Sciatic nerve (tissue), 2 donors: ENCODE measurements around the gene RNASEH1. TPM values are rescaled to one million over a fixed set of nuclear protein-coding genes. Genes with fewer than 3 reads are reported as not detected.
"Not testable (repeated sequence)": the region's sequence is repeated elsewhere in the genome, so short reads cannot be mapped to it uniquely, and the experiment has no call there.

Experiments used
- ATAC-seq: fragments of 200-7000 bp; cut with Tn5 transposase; one replicate; pipeline ENCODE4 v1.9.1; 2020; ENCODE audit warnings: mild to moderate bottlenecking, moderate library complexity
- DNase-seq: peaks from one replicate; pipeline ENCODE4 v3.0.0-alpha.2; 2020; ENCODE audit warnings: low spot score
- intact Hi-C: fragments of 100-400 bp; cut with DNase I; formaldehyde crosslinking; loops from one replicate; pipeline ENCODE4 v1.14.2; 2022
- total RNA-seq: library from RNA; stranded (reverse); fragmentation: NEBNext Ultra II Directional; extraction: Animal tissue kit (Norgen Biotek cat#: 25700); gene quantifications from one replicate; pipeline ENCODE4 v1.2.1, GENCODE V29; 2021
- donor health status: DM: no; HTN: no; CAD: no.
- donor health status: DM: no; HTN: no; CAD: no.

RNASEH1 gene
- total RNA-seq, 1 donor from 2014 or later, result 19.0 TPM

GRCh38 chr2:3498783-3499394 is 59.2 kb downstream of the RNASEH1 start:
- no peak for ATAC-seq
- DNase-seq, result peak; percentile 15
- intact Hi-C loops, result no loop called here

GRCh38 chr2:3496708-3497080 is 61.4 kb downstream of the RNASEH1 start:
- ATAC-seq, intact Hi-C loops: not testable (repeated sequence)
- DNase-seq, result peak; percentile 26

Other genes starting within 250 kb of the RNASEH1 start
- 14.7 TPM for gene EIPR1, start 180.5 kb downstream of the RNASEH1 start, total RNA-seq
- 139 TPM for gene TRAPPC12, start 178.6 kb downstream of the RNASEH1 start, total RNA-seq
- 52.9 TPM for gene ADI1, start 38.8 kb downstream of the RNASEH1 start, total RNA-seq
- gene RPS7, start 16.9 kb upstream of the RNASEH1 start, total RNA-seq, result 852 TPM
- gene COLEC11, start 36.8 kb upstream of the RNASEH1 start, total RNA-seq, result 1.1 TPM
- gene ALLC, start 99.9 kb upstream of the RNASEH1 start, total RNA-seq, result 7.6 TPM
- gene DCDC2C, start 145.2 kb upstream of the RNASEH1 start, total RNA-seq, result 4.6 TPM